Stimulated activated CD4-positive, alpha-beta T cell treated with anti-CD3 and anti-CD28 coated beads, Interleukin-1b, Interleukin-23, amount 100 ng/mL, for 4 hours (primary cell): ENCODE data around the gene JUNB.

Experiments
- DNase-seq, 2 donors: peaks; one replicate each; pipeline ENCODE4 v3.0.0-alpha.2; 2020; ENCODE audit warnings: low read depth in 2 of 2

The JUNB gene

GRCh38 chr19:12842511-12842910 is 51.2 kb downstream of the JUNB start:
- no peak for DNase-seq
